Kidney capillary endothelial cell (primary cell): ENCODE results near the gene LRP6.

Source experiments
- DNase-seq: peaks from one replicate; pipeline ENCODE4 v3.0.0-alpha.2; 2018; ENCODE audit warnings: low spot score

The LRP6 gene

GRCh38 chr12:12072064-12072760 lies 194.6 kb downstream of the LRP6 start:
- no peak for DNase-seq

DNA sequence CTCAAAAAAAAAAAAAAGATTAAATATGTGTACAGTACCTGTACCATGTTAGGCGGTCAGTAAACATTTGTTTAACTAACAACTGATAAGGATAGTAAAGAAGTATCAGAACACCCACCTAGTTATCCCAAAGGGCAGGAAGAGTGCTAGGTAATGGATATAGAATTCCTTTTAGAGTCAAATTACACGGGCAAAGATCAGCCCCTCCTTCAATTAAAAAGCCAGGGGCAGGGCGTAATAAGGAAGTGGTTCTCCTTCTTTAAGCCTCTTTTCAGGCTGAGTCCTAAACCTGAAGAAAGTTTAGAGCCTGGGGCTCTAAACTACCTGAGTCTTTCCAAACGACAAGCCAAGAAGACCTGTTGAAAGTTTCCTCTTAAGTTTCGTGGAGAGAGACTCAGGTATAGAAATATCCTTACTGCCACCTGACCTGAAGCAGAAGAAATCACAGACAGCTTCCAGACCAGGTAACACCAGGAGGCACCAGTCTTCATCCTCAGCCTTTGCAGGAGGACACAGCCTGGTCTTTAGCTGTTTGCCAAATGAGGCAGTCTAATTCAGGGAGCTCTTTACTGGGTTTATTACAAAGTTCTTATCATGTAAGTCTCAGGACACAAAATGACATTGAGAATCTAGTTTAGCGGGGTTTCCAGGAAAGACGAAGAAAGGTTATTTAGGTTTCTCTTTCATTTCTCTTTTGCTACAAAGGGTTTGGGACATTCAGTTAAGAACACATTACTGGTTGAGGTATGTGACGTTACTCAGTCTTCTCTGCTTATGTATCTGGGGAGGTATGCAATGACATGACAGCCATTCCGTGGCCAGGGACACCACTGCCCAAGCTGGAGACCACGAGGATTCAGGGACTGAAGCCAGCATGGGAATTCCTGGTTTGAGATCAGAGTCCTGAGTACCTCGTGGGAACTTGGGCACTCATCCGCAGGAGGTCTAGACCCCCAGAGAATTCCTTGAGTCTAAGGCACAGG lies 195.9 kb downstream of the LRP6 start, which contains the start of gene BCL2L14:
Gene BCL2L14 (plus strand): TSS at position 266 of the 983 bp plus-strand sequence. CDS start 8,367 bp downstream, outside the sequence.
- DNase-seq = no peak

GRCh38 chr12:12069821-12070548 lies 196.9 kb downstream of the LRP6 start:
- DNase-seq = no peak

DNA sequence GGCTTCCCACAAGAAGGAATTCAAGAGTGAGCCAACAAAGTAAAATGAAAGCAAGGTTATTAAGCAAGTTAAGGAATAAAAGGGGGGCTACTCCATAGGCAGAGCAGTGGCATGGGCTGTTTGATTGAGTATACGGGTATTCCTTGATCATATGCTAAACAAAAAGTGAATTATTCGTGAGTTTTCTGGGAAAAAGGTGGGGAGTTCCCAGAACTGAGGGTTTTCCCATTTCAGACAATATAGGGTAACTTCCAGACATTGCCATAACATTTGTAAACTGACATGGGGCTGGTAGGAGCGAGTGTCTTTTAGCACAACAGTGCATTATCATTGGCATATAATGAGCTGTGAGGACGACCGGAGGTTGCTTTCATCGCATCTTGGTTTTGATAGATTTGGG lies 198.1 kb downstream of the LRP6 start:
- no peak for DNase-seq
